Neural cell (in vitro differentiated cells): ENCODE data around the gene RCAN3. TPM values are rescaled to one million over a fixed set of nuclear protein-coding genes. Genes with fewer than 3 reads are reported as not detected.
"Not testable (repeated sequence)": the region's sequence is repeated elsewhere in the genome, so short reads cannot be mapped to it uniquely, and the experiment has no call there.

Source experiments
- H2AFZ ChIP-seq: fragments of 200-600, 300-800 bp; sonication (generic), shearing (Covaris generic); 2 replicates; pipeline ENCODE4 v1.6.0; 2014; ENCODE audit warnings: low read depth, mild to moderate bottlenecking, antibody characterized with exemption, low read length, moderate library complexity
- H3F3A ChIP-seq: fragments of 200-600 bp; shearing (Covaris generic); 2 replicates; pipeline ENCODE4 v1.6.1; 2016; ENCODE audit warnings: mild to moderate bottlenecking, moderate library complexity, mixed read lengths, antibody characterized with exemption, low read length; ENCODE audit not compliant: insufficient read depth, poor library complexity, severe bottlenecking
- H3K27ac ChIP-seq: fragments of 200-600, 300-800 bp; sonication (generic), shearing (Covaris generic); 2 replicates; pipeline ENCODE4 v1.5.1; 2014; ENCODE audit warnings: mild to moderate bottlenecking, low read length, moderate library complexity
- H3K27me3 ChIP-seq: fragments of 300-800, 200-600 bp; sonication (generic), shearing (Covaris generic); 2 replicates; pipeline ENCODE4 v1.6.0; 2014; ENCODE audit warnings: mild to moderate bottlenecking, low read depth, low read length, moderate library complexity; ENCODE audit not compliant: insufficient read depth
- H3K36me3 ChIP-seq: fragments of 300-800, 200-600 bp; sonication (generic), shearing (Covaris generic); 2 replicates; pipeline ENCODE4 v1.5.1; 2014; ENCODE audit warnings: mild to moderate bottlenecking, antibody characterized with exemption, low read length, moderate library complexity; ENCODE audit not compliant: insufficient read depth
- H3K4me2 ChIP-seq: fragments of 300-800, 200-600 bp; sonication (generic), shearing (Covaris generic); 2 replicates; pipeline ENCODE4 v1.6.0; 2014; ENCODE audit warnings: mild to moderate bottlenecking, low read length
- H3K4me3 ChIP-seq: fragments of 300-800, 200-600 bp; sonication (generic), shearing (Covaris generic); 2 replicates; pipeline ENCODE4 v1.5.1; 2014; ENCODE audit warnings: mild to moderate bottlenecking, low read length, moderate library complexity
- H3K79me2 ChIP-seq: fragments of 200-600 bp; shearing (Covaris generic); replicated peaks from 2 replicates; pipeline ENCODE4 v1.6.0; 2014; ENCODE audit warnings: mild to moderate bottlenecking, low read length, moderate library complexity; ENCODE audit not compliant: insufficient read depth
- H3K9ac ChIP-seq: fragments of 300-800, 200-600 bp; sonication (generic), shearing (Covaris generic); 2 replicates; pipeline ENCODE4 v1.6.1; 2016; ENCODE audit warnings: mild to moderate bottlenecking, low read length, mixed read lengths
- H3K9me2 ChIP-seq: fragments of 200-600 bp; shearing (Covaris generic); 2 replicates; pipeline ENCODE4 v1.6.1; 2016; ENCODE audit warnings: mild to moderate bottlenecking, low read length, mixed read lengths; ENCODE audit not compliant: insufficient read depth
- H3K9me3 ChIP-seq: fragments of 200-600, 300-800 bp; sonication (generic), shearing (Covaris generic); 2 replicates; pipeline ENCODE4 v1.6.1; 2016; ENCODE audit warnings: mild to moderate bottlenecking, mixed run types, low read length, moderate library complexity, mixed read lengths
- H4K20me1 ChIP-seq: fragments of 200-600 bp; shearing (Covaris generic); 2 replicates; pipeline ENCODE4 v1.6.1; 2016; ENCODE audit warnings: mild to moderate bottlenecking, mixed run types; ENCODE audit not compliant: insufficient read depth
- CTCF ChIP-seq: fragments of 450-650 bp; IDR thresholded peaks from 2 replicates; pipeline ENCODE4 v1.5.1; 2014; ENCODE audit warnings: antibody characterized with exemption, mild to moderate bottlenecking, moderate library complexity; ENCODE audit not compliant: poor library complexity, severe bottlenecking
- EP300 ChIP-seq: fragments of 450-650 bp; conservative IDR thresholded peaks from 2 replicates; pipeline ENCODE4 v1.6.1; 2014; ENCODE audit warnings: antibody characterized with exemption, mild to moderate bottlenecking, moderate library complexity; ENCODE audit not compliant: poor library complexity, severe bottlenecking
- EZH2 ChIP-seq: fragments of 200-600, 300-800 bp; shearing (Covaris generic), sonication (generic); IDR thresholded peaks from 2 replicates; pipeline ENCODE4 v1.6.1; 2014; ENCODE audit warnings: antibody characterized with exemption, low read length, borderline replicate concordance, mild to moderate bottlenecking; ENCODE audit not compliant: insufficient read depth, poor library complexity, severe bottlenecking
- POLR2AphosphoS5 ChIP-seq: IDR thresholded peaks from 2 replicates; pipeline ENCODE4 v1.6.1; 2012
- RAD21 ChIP-seq: fragments of 450-650 bp; conservative IDR thresholded peaks from 2 replicates; pipeline ENCODE4 v1.6.1; 2014; ENCODE audit warnings: antibody characterized with exemption, mild to moderate bottlenecking, moderate library complexity
- SMC3 ChIP-seq: fragments of 450-650 bp; conservative IDR thresholded peaks from 2 replicates; pipeline ENCODE4 v1.6.1; 2014; ENCODE audit warnings: antibody characterized with exemption, mild to moderate bottlenecking, moderate library complexity; ENCODE audit not compliant: poor library complexity
- TAF1 ChIP-seq: IDR thresholded peaks from 2 replicates; pipeline ENCODE4 v1.6.1; 2012; ENCODE audit warnings: low read depth
- polyA plus RNA-seq: library from polyadenylated mRNA; depleted of rRNA; stranded (reverse); fragments of >200 nt; gene quantifications from 2 replicates; pipeline ENCODE4 v1.2.3, GENCODE V29; 2014

RCAN3 gene
- polyA plus RNA-seq, 1 donor from 2014 or later, result 31.4 TPM

GRCh38 chr1:24514946-24515345 lies 12.3 kb downstream of the RCAN3 start:
- no peaks in the 10 kb centered on the region for H3K9me2 ChIP-seq
- no peak overlapping the region for H2AFZ ChIP-seq
- no peaks in the 10 kb centered on the region for H3K36me3 ChIP-seq
- H3K27ac ChIP-seq, result no peak overlapping the region
- no peaks in the 10 kb centered on the region for H3F3A ChIP-seq
- no peak for TF ChIP-seq EP300
- TF ChIP-seq POLR2AphosphoS5, result no peak
- no peaks in the 10 kb centered on the region for H4K20me1 ChIP-seq
- no peak overlapping the region for H3K4me2 ChIP-seq
- no peaks in the 10 kb centered on the region for H3K27me3 ChIP-seq
- H3K79me2 ChIP-seq, result no peaks in the 10 kb centered on the region
- H3K9me3 ChIP-seq, result no peaks in the 10 kb centered on the region
- H3K4me3 ChIP-seq, result no peak overlapping the region
- H3K9ac ChIP-seq, result no peak overlapping the region

- not testable (repeated sequence) for H3K27me3 ChIP-seq, H3K4me2 ChIP-seq, H2AFZ ChIP-seq, H3K36me3 ChIP-seq, H3F3A ChIP-seq, H3K9me2 ChIP-seq, H3K9me3 ChIP-seq, H3K4me3 ChIP-seq, H3K79me2 ChIP-seq, H3K27ac ChIP-seq, H4K20me1 ChIP-seq, H3K9ac ChIP-seq
Measured at GRCh38 chr1:24515671-24516209, 13.1 kb downstream of the RCAN3 start.

GRCh38 chr1:24516506-24516905 lies 13.9 kb downstream of the RCAN3 start:
- Histone ChIP-seq H2AFZ (no peak overlapping the region), H3K9me3 (no peaks in the 10 kb centered on the region), H3K79me2 (no peaks in the 10 kb centered on the region), H3K9me2 (no peaks in the 10 kb centered on the region), H3K9ac (no peak overlapping the region), H3F3A (no peaks in the 10 kb centered on the region), H3K4me3 (no peak overlapping the region), H4K20me1 (no peaks in the 10 kb centered on the region), H3K27me3 (no peaks in the 10 kb centered on the region), H3K4me2 (no peak overlapping the region), H3K36me3 (no peaks in the 10 kb centered on the region), H3K27ac (no peak overlapping the region)
- TF ChIP-seq TAF1 (no peak), RAD21 (no peak), CTCF (no peak), SMC3 (no peak)

- Histone ChIP-seq H3K9me2 (no peaks in the 10 kb centered on the region), H3K36me3 (no peaks in the 10 kb centered on the region), H3K9me3 (no peaks in the 10 kb centered on the region), H3K79me2 (no peaks in the 10 kb centered on the region), H3F3A (no peaks in the 10 kb centered on the region), H4K20me1 (no peaks in the 10 kb centered on the region), H3K4me3 (no peak overlapping the region), H3K27ac (no peak overlapping the region), H3K4me2 (no peak overlapping the region), H3K9ac (no peak overlapping the region), H2AFZ (no peak overlapping the region), H3K27me3 (no peaks in the 10 kb centered on the region)
- TF ChIP-seq EZH2, result no peak
- TF ChIP-seq EP300, result no peak
Measured at GRCh38 chr1:24517898-24518297, 15.3 kb downstream of the RCAN3 start.

- not testable (repeated sequence) for H3K9me3 ChIP-seq, H3K79me2 ChIP-seq, H3K27ac ChIP-seq, H3K4me2 ChIP-seq, H4K20me1 ChIP-seq, H3K27me3 ChIP-seq, H3K4me3 ChIP-seq, H3K9me2 ChIP-seq, H2AFZ ChIP-seq, H3K36me3 ChIP-seq, H3K9ac ChIP-seq, H3F3A ChIP-seq
Measured at GRCh38 chr1:24520282-24520681, 17.6 kb downstream of the RCAN3 start.
